RKO (cell line): ENCODE measurements around the gene MIEF2.
"Not testable (repeated sequence)": the region's sequence is repeated elsewhere in the genome, so short reads cannot be mapped to it uniquely, and the experiment has no call there.

ENCODE experiments used
- DNase-seq: peaks from one replicate; pipeline ENCODE4 v3.0.0-alpha.2; 2016; ENCODE audit warnings: low spot score

Gene MIEF2

DNA sequence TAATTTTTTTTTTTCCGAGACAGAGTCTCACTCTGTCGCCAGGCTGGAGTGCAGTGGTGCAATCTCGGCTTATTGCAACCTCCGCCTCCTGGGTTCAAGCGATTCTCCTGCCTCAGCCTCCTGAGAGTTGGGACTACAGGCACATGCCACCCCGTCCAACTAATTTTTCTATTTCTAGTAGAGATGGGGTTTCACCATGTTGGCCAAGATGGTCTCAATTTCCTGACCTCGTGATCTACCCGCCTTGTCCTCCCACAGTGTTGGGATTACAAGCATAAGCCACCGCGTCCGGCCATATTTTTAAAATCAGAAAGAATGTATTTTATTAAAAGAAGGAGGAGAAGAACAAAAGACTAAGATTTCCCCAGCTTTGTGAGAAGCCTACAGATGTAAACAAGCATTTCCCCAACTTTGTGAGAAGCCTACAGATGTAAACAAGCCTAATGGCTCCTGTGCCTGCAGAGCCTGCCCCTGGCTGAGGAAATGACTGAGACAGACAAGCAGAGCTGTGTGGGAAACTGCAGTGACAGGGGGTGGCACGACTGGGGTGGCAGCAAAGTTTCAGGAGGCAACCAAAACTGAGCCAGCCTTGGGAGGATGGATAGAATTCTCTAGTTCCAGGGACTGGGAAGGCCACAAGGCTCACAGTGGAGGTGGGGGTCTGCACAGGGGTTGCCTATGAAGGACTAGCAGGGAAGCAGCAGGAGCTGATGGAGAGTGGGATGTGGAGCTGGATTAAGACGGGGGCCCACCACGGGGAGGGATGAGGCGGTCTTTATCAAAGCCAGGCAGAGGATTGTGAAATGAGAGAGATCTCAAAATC, 31.5 kb downstream of the MIEF2 start:
- DNase-seq: no peak

DNA sequence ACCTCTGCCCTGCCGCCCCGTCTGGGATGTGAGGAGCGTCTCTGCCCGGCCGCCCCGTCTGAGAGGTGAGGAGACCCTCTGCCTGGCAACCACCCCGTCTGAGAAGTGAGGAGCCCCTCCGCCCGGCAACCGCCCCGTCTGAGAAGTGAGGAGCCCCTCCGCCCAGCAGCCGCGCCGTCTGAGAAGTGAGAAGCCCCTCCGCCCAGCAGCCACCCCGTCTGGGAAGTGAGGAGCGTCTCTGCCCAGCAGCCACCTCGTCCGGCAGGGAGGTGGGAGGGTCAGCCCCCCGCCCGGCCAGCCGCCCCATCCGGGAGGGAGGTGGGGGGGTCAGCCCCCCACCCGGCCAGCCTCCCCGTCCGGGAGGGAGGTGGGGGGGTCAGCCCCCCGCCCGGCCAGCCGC, 37.6 kb downstream of the MIEF2 start:
- DNase-seq: not testable (repeated sequence)

DNA sequence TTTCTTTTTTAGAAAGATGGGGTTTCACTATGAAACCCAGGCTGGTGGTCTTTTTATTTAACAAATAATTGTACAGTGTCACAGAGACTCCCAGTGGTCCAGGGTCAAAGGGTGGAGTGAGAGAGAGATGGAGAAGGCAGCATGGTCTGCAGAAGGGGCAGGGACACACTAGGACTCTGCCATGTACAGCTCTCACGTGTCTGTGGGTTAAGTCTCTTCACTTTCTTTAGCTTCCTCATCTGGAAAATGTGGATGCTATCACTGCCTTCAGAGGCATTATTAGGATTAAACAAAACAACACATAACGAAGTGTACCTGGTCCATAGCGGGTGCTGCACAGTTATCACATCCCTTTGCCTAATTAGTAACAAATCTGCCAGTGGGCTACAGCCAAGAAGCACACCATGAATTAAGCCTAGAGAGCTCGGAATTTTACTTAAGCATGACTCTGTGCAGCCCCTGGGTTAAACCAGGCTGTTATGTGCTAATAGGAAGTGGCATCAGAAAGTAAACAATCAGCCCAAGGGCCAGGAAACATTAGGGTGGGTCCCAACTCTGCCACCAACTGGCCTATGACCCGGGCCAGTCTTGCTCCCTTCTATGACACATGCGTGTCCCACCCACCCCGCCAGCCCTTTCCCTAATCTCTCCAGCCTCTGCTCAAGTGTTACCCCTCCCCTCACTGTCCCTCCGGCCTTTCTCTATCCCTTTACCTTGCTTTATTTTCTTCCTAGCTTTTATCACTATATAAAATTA, 40.4 kb downstream of the MIEF2 start:
- no peak for DNase-seq

DNA sequence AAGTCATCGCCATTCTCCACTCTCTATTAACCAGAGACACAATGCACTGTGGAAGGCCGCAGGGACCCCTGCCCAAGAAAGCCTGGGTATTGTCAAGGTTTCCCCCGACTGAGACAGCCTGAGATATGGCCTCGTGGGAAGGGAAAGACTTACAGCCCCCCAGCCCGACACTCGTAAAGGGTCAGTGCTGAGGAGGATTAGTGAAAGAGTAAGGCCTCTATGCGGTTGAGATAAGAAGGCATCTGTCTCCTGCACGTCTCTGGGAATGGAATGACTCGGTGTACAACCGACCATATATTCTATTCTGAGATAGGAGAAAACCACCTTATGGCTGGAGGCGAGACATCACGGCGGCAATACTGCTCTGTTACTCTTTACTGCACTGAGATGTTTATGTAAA, 42.7 kb downstream of the MIEF2 start:
- not testable (repeated sequence) for DNase-seq

DNA sequence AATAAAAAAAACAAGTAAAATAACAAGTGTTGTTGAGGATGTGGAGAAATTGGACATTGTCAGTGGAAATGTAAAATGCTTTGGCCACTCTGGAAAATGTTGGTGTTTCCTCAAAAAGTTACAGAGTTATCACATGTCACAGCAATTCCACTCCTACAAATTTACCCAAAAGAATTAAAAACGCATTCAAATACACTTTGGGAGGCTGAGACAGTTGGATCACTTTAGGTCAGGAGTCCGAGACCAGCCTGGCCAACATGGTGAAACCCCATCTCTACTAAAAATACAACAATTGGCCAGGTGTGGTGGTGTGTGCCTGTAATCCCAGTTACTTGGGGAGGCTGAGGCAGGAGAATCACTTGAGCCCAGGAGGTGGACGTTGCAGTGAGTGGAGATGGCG, 48.7 kb downstream of the MIEF2 start:
- no peak for DNase-seq

DNA sequence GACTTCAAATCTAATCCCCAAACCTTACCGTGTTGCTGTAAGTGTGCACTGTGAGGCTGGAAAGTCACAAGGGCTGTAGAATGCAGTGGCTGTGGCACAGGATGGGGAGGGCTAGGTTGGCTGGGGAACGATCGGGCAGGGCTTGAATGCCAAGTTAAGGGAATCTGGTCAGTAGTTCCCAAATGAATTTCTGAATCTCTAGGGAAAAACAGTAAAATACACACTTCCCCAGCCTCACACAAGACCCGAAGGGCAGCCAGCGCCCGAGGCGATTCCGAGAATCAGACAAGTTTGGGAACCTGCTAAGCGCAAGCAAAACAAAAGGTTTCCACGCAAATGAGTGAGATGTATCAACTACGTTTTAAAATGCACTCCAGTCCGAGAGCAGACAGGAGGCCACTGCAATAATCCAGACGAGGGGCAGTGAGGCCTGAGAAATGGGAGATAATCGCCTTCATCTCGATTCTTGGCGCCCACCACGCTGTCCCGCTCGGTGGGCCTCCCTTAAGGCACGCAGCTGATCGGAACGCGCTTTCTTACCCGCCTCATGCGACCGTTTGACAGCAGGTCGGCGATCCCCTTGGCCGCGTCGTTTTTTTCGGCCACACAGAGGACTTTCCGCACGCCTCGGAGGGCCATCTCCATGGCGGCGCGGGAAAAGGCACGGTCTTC, 53.7 kb downstream of the MIEF2 start:
- DNase-seq: peak; percentile 43

DNA sequence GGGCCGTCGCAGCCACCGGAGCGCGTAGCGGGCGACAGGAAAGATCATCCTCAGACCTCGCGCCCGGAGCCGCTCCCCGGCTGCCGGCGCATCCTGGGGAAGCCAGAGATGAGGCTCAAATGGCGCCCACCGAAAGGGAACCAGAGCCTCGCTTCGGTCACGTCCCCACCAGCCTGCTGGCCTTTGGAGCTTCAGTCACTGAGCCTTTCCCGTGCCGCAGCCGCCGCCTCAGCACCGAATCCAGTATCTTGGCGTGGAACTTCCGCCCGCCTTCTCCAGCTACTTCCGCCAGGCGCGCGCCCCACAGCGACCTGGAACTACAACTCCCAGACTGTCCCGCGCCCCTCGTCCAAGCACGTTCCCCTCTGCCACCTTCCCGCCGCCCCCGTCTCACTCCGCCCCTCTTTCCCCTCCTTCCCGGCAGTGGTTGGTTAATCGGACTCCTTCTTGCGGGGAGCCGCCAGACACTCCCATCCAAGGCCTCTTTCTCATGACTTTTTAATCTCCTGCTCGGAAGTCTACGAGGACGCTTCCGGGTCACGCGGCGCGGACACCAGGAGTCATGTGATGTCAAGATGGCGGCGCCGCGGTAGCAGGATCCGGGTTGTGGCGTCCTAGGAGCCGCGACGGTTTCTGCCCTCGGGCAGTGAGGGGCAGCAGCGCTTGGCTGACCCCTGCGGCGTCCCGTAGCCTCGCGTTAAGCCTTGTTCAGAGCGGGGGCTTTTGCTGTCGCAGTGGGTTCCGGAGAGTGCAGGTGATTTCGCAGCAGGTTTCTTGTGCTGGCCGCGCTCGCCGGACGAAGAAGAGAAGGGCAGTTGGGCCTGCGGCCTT, 54.5 kb downstream of the MIEF2 start, which contains the start of the genes SMCR8 and TOP3A:
Gene SMCR8 (plus strand): TSS at position 563 of the 831 bp plus-strand sequence. CDS start 497 bp downstream, outside the sequence.
Gene TOP3A (minus strand): TSS at position 264 of the 831 bp plus-strand sequence. CDS start 216 bp downstream, at position 48.
- DNase-seq: peak; percentile 97

DNA sequence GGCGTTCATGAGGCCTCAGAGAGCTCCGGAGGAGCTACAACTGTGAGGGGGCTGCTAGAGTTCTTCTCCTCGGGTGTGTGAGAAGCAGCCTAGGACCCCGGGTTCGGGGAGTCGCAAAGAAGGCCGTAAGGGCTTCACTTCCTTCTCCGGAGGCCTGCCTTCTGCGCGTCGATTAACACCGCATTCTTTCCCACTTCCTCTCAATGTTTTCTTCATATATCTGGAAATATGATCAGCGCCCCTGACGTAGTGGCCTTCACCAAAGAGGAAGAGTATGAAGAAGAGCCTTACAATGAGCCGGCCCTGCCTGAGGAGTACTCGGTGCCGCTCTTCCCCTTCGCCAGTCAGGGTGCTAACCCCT, 55.1 kb downstream of the MIEF2 start:
- peak; percentile 12 for DNase-seq

DNA sequence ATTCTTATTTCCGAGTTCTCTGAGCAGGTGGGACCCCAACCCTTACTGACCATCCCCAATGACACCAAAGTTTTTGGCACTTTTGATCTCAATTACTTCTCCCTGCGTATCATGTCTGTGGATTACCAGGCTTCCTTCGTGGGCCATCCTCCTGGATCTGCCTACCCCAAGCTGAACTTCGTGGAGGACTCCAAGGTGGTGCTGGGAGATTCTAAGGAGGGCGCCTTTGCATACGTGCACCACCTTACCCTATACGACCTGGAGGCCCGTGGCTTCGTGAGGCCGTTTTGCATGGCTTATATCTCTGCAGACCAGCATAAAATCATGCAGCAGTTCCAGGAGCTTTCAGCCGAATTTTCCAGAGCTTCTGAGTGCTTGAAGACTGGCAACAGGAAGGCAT, 55.5 kb downstream of the MIEF2 start:
- DNase-seq: no peak
